ENCODE measurements around the gene JAM2. TPM values are rescaled to one million over a fixed set of nuclear protein-coding genes. Genes with fewer than 3 reads are reported as not detected.

The JAM2 gene
- total RNA-seq, 4 donors from 2014 or later, result 24.9 to 59.5 (median 38.2) TPM

DNA sequence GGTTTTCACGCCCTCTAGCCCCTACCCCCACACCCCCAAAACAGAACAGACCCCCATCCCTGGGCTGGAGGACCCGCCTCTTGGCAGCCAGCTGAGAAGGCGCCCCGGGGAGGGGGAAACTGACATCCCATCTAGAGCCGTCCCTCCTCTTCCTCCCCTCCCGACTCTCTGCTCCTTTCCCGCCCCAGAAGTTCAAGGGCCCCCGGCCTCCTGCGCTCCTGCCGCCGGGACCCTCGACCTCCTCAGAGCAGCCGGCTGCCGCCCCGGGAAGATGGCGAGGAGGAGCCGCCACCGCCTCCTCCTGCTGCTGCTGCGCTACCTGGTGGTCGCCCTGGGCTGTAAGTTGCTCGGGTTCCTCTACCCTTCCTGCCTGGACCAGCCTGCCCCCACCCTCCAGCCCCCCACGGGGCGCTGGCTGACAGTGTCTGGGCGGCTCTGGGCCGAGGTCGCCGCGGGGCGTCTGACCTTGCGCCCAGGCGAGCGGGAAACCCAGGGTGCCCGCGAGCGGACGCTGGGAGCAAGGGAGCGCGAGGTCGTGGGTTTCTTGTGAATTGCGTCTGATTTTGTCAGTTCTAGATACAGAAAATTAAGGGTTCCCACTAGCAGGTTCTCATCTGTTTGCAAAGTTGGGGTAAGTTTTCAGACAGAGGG, 618 bp downstream of the JAM2 start:
- ATAC-seq, result peak; percentile 77
- no peak for TF ChIP-seq POLR2AphosphoS5 (IDR thresholded peaks at IDR 0.05)
- TF ChIP-seq, protein P1, sequence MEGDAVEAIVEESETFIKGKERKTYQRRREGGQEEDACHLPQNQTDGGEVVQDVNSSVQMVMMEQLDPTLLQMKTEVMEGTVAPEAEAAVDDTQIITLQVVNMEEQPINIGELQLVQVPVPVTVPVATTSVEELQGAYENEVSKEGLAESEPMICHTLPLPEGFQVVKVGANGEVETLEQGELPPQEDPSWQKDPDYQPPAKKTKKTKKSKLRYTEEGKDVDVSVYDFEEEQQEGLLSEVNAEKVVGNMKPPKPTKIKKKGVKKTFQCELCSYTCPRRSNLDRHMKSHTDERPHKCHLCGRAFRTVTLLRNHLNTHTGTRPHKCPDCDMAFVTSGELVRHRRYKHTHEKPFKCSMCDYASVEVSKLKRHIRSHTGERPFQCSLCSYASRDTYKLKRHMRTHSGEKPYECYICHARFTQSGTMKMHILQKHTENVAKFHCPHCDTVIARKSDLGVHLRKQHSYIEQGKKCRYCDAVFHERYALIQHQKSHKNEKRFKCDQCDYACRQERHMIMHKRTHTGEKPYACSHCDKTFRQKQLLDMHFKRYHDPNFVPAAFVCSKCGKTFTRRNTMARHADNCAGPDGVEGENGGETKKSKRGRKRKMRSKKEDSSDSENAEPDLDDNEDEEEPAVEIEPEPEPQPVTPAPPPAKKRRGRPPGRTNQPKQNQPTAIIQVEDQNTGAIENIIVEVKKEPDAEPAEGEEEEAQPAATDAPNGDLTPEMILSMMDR (IDR thresholded peaks at IDR 0.05), result peak; percentile 8 to 66 (median 43)
- TF ChIP-seq POLR2A (IDR thresholded peaks at IDR 0.05), result no peak
- no peak for TF ChIP-seq EP300 (IDR thresholded peaks at IDR 0.05)

DNA sequence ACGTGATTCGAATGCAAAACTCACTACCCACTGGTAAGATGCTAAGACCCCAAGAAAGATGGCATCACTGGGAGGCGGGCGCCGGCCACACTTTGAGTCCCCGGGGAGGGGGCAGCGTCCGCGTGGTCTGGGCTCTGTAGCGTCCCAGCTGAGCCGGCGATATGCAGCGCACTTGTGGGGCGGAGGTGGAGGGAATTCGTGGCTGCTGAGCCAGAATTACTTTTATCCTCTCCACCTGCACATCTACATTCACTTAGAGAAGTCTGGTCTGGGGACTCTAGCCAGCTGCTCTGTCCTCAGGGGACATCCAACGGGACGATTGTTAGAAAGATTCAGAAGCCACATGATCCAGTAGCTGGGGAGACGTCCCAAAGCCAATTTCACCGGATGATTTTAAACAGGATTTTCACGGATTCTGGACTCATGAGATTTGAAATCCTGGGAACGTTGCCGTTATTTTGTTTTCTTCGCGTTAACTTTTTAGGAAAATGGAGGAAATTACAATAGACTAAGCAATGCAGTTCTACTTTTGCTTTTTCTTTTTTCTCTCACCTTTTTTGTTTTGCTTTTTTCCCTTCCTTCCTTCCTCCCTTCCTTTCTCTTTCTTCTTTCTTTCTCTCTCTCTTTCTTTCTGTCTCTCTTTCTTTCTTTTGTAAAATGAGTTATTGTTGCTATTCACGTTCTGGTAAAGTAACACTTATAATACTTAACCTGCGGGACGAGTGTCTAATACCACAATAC, 1.3 kb downstream of the JAM2 start:
- TF ChIP-seq POLR2A (IDR thresholded peaks at IDR 0.05) (no peak), EP300 (IDR thresholded peaks at IDR 0.05) (no peak), POLR2AphosphoS5 (IDR thresholded peaks at IDR 0.05) (no peak)
- TF ChIP-seq, protein P1 (IDR thresholded peaks at IDR 0.05), result no peak
- Histone ChIP-seq H3K4me3 (peak overlapping the region; percentile 81 to 84), H3K36me3 (peaks cover 0 to 10% of the 10 kb centered on the region in 2 donors), H3K27ac (peak overlapping the region; percentile 78 to 95 (median 94)), H3K9me3 (no peaks in the 10 kb centered on the region), H3K27me3 (no peaks in the 10 kb centered on the region), H3K4me1 (peaks cover 0 to 27% (median 4%) of the 10 kb centered on the region in 3 donors)
- ATAC-seq, result peak; percentile 67
- 5 to 9% methylated on average over 9 to 18 of the region's 27 CpGs for WGBS, 2 donors (ENCODE audit: low coverage in 1 of 2)

More for the DNA sequence above, 618 bp downstream of the JAM2 start:
- no peaks in the 10 kb centered on the region for H3K9me3 ChIP-seq
- no peaks in the 10 kb centered on the region for H3K27me3 ChIP-seq
- H3K4me1 ChIP-seq, result peaks cover 0 to 27% (median 4%) of the 10 kb centered on the region in 3 donors
- peak overlapping the region; percentile 81 to 84 for H3K4me3 ChIP-seq
- peak overlapping the region; percentile 78 to 95 (median 94) for H3K27ac ChIP-seq
- 0% methylated on average over 3 to 5 of the region's 40 CpGs for WGBS, 2 donors (ENCODE audit: low coverage in 1 of 2)
- peaks cover 0 to 7% of the 10 kb centered on the region in 2 donors for H3K36me3 ChIP-seq

DNA sequence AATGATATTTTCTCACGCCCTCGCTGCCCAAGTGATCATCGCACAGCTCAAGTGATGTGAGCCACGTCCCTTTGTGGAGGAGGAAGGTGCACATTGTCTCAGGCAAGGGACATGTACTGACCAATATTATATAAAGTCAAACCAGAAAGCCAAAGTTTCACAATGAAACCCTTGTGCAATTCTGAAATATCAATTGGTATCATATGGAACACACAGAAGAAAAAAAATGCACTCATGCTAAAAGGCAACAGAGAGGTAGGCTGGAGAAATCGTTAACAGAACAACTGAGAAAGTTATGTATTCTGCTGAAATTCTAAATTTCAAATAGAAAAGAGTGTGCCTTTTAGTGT, 1.9 kb downstream of the JAM2 start:
- Histone ChIP-seq H3K4me3 (peak overlapping the region; percentile 81 to 84), H3K27ac (peak overlapping the region in 3 of 4 donors; percentile 2 to 94 (median 94)), H3K36me3 (peaks cover 0 to 10% of the 10 kb centered on the region in 2 donors), H3K27me3 (no peaks in the 10 kb centered on the region), H3K4me1 (peaks cover 0 to 30% (median 4%) of the 10 kb centered on the region in 3 donors), H3K9me3 (no peaks in the 10 kb centered on the region)
- TF ChIP-seq POLR2AphosphoS5 (IDR thresholded peaks at IDR 0.05) (no peak), EP300 (IDR thresholded peaks at IDR 0.05) (no peak), POLR2A (IDR thresholded peaks at IDR 0.05) (no peak)
- TF ChIP-seq, protein P1 (IDR thresholded peaks at IDR 0.05), result no peak
- ATAC-seq, result no peak
- 38 to 42% methylated on average over 3 to 4 of the region's 5 CpGs for WGBS, 2 donors (ENCODE audit: low coverage in 1 of 2)

DNA sequence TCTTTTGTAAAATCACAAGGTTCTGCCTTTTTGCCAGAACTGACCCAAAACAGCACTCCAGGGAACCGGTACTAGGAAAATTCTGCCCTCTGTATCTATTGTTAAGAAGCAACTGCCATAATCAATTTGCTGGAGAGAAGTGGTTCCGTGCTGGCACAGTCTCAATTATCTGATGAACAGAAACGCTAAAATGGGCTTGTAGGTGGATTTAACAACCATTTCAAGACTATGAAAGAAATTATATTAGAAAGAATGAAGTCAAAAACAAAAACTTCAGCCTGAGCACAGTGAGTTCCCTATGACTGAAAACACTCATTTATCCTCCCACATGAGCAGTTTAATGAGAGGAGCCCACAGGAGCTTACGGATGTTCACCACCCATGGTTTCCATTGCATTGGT, 4.4 kb downstream of the JAM2 start:
- no peaks in the 10 kb centered on the region for H3K27me3 ChIP-seq
- H3K4me3 ChIP-seq, result no peak overlapping the region
- H3K36me3 ChIP-seq, result peaks cover 0 to 10% of the 10 kb centered on the region in 2 donors
- TF ChIP-seq, protein P1 (IDR thresholded peaks at IDR 0.05), result no peak
- TF ChIP-seq POLR2A (IDR thresholded peaks at IDR 0.05), result no peak
- TF ChIP-seq EP300 (IDR thresholded peaks at IDR 0.05), result no peak
- no peak for TF ChIP-seq POLR2AphosphoS5 (IDR thresholded peaks at IDR 0.05)
- H3K9me3 ChIP-seq, result no peaks in the 10 kb centered on the region
- ATAC-seq, result no peak
- H3K4me1 ChIP-seq, result peaks cover 0 to 47% (median 0%) of the 10 kb centered on the region in 3 donors
- H3K27ac ChIP-seq, result no peak overlapping the region
- WGBS, 2 donors (ENCODE audit: low coverage in 1 of 2), result 90 to 100% methylated on average over 3 to 4 of the region's 4 CpGs

Measured in gastroesophageal sphincter (tissue), 4 donors.